Testis (tissue), 2 donors: ENCODE results near the gene EPS8L3.

Experiments used
- CTCF ChIP-seq, 3 experiments: fragments of 450-650 bp in 2 of 3; fragments of 200-600 bp in 1 of 3; sonication (generic) in 1 of 3; IDR thresholded peaks; one replicate each; pipeline ENCODE4 v1.5.1; 2016 to 2019; ENCODE audit warnings: antibody characterized with exemption in 3 of 3, mild to moderate bottlenecking in 2 of 3, moderate library complexity in 1 of 3
- POLR2A ChIP-seq: fragments of 450-650 bp; IDR thresholded peaks from one replicate; pipeline ENCODE4 v1.6.1; 2017; ENCODE audit warnings: antibody characterized with exemption, mild to moderate bottlenecking, moderate library complexity

GRCh38 chr1:109722908-109723691 is 40.6 kb downstream of the EPS8L3 start:
- TF ChIP-seq CTCF (IDR thresholded peaks at IDR 0.05), result no peak
- no peak for TF ChIP-seq POLR2A
